HG02678 (cell line): ENCODE measurements around the gene GCLM.

Source experiments
- ATAC-seq: cut with Tn5 transposase; IDR thresholded peaks from one replicate; pipeline ENCODE4 v1.9.1; 2021; ENCODE audit warnings: mild to moderate bottlenecking, moderate library complexity; ENCODE audit not compliant: unreplicated experiment

The GCLM gene

GRCh38 chr1:93847811-93848288 lies 61.4 kb downstream of the GCLM start:
- peak; percentile 25 for ATAC-seq

DNA sequence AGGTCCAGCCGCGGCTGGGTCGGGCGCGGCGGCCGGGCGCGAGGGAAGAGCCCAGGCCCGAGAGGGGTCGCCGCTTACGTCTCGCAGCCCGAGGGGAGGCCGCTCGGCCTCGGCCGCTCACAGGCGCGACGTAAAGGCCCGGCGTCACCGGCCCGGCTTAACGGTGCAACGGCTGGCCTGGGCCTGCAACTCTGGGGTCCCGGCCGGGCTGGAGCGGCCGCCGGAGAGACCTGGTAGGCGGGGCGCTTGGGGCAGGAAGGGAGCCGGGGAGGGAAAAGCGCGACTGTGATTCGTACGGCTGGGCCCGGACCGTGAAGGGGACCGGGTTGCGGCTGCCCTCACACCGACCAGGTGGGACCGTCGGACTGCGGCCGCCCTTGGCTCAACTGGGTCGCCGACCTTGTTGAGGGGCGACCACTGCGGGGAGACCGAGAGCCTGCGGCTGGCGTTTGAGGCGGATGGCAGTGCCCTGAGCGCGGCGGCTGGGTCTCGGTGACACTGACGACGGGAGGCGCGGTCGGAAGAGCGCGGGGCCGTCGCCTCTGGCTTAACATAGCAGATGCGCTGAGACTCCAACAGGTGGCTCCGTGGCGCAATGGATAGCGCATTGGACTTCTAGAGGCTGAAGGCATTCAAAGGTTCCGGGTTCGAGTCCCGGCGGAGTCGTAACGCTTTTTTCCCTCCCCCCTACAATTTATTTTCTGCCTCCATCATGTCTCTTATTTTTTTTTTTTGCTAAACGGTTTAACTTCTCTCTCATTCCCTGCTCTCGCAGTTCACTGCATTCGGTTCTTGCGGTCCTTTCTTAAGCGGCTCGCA lies 62.0 kb downstream of the GCLM start:
- peak; percentile 68 for ATAC-seq

DNA sequence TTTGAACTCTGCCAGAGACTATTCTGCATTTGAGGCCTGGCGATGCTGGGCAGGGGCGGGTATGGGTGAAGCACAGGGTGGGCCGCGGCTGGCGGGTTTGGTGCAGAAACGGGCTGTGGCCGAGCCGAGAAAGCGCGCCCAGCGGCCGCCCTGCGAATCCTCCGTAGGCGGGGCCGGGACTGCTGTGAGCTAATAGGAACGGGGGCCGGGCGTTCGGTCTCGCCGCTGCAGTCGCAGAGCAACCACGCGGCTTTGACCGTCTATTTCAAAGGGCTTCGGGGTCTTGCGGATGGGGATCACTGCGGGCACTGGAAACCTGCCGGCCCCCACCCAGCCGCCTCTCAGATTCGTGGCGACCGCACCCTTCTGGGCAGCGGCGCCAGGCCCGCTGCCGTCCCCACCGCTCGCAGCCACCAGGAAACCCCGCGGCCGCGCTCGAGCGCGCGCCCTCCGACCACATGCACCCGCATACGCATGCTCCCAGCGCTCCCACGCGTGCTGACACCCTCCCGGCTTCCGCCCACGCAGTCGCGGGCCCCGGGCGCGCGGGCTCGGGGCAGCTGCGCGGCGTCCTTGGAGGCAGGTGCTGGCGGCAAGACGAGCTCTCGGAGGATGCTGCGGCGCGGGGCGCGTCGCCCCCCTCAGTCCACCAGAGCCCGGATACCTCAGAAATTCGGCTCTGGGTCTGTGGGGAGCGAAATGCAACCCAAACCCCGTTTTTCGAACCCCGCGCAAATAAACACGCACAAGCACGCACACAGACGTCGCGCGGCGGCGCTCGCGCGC lies 62.8 kb downstream of the GCLM start:
- ATAC-seq: peak; percentile 48

- peak; percentile 4 for ATAC-seq
Observed at GRCh38 chr1:93845538-93846205, 63.6 kb downstream of the GCLM start.

- ATAC-seq: no peak
Observed at GRCh38 chr1:93844262-93845045, 64.8 kb downstream of the GCLM start.

- no peak for ATAC-seq
Observed at GRCh38 chr1:93842750-93843500, 66.3 kb downstream of the GCLM start.

- no peak for ATAC-seq
Observed at GRCh38 chr1:93841771-93842170, 67.5 kb downstream of the GCLM start.

- no peak for ATAC-seq
Observed at GRCh38 chr1:93840956-93841482, 68.2 kb downstream of the GCLM start.

- no peak for ATAC-seq
Observed at GRCh38 chr1:93839753-93840152, 69.5 kb downstream of the GCLM start.

GRCh38 chr1:93839307-93839706 lies 69.9 kb downstream of the GCLM start:
- ATAC-seq: no peak

- no peak for ATAC-seq
Observed at GRCh38 chr1:93837961-93838360, 71.3 kb downstream of the GCLM start.
